Body of pancreas (tissue), 4 donors: ENCODE measurements around the gene AQP6. TPM values are rescaled to one million over a fixed set of nuclear protein-coding genes. Genes with fewer than 3 reads are reported as not detected.

Experiments used
- ATAC-seq: fragments of 150-250 bp; one replicate; pipeline ENCODE4 v1.9.1; 2016
- DNase-seq, 4 donors: peaks; one replicate each; pipeline ENCODE4 v3.0.0-alpha.2; 2019
- H3K27ac ChIP-seq, 4 donors: fragments of 200-600 bp; sonication (generic); 1 replicate in 3 of 4; 2 replicates in 1 of 4; pipeline versions ENCODE4 v1.5.1 to v1.6.1; 2016 to 2019; ENCODE audit warnings: mild to moderate bottlenecking in 1 of 4, mixed read lengths in 1 of 4, moderate library complexity in 1 of 4
- H3K27me3 ChIP-seq, 2 donors: fragments of 200-600 bp; sonication (generic); one replicate each; pipeline ENCODE4 v1.6.0; 2016; ENCODE audit warnings: mild to moderate bottlenecking in 1 of 2
- H3K36me3 ChIP-seq, 2 donors: fragments of 200-600 bp; sonication (generic); replicated peaks in 1 of 2; 2 replicates each; pipeline ENCODE4 v1.5.1; 2016; ENCODE audit warnings: low read depth in 2 of 2; ENCODE audit not compliant: insufficient read depth in 1 of 2
- H3K4me1 ChIP-seq: fragments of 200-600 bp; sonication (generic); one replicate; pipeline ENCODE4 v1.6.0; 2016
- H3K4me3 ChIP-seq, 2 donors: fragments of 200-600 bp; sonication (generic); 1 replicate in 1 of 2; 2 replicates in 1 of 2; pipeline ENCODE4 v1.5.1; 2016 to 2019
- H3K9me3 ChIP-seq, 3 donors: fragments of 200-600 bp; sonication (generic); 1 replicate in 2 of 3; 2 replicates in 1 of 3; pipeline ENCODE4 v1.5.1; 2016
- POLR2A ChIP-seq, 3 donors: fragments of 450-650 bp; IDR thresholded peaks; one replicate each; pipeline ENCODE4 v1.6.1; 2016; ENCODE audit warnings: antibody characterized with exemption in 3 of 3, mild to moderate bottlenecking in 2 of 3
- WGBS, 2 donors: methylation state at CpG; one replicate each; pipeline ENCODE4 v1.1.5; 2017; 5-methylcytosine and 5-hydroxymethylcytosine counted together
- intact Hi-C: fragments of 100-400 bp; cut with DNase I; formaldehyde crosslinking; loops from one replicate; pipeline ENCODE4 v1.15.1; 2023
- total RNA-seq, 2 donors: library from RNA; depleted of rRNA; stranded (reverse); fragments of >200 nt; gene quantifications; one replicate each; pipeline ENCODE4 v1.1.0, GENCODE V29; 2016
- TF ChIP-seq, protein P1 (sequence below), 7 experiments: fragments of 450-650 bp in 4 of 7; fragments of 200-600 bp in 3 of 7; sonication (generic) in 3 of 7; IDR thresholded peaks; one replicate each; pipeline ENCODE4 v1.5.1; 2016 to 2019; ENCODE audit warnings: antibody characterized with exemption in 7 of 7

The AQP6 gene
- total RNA-seq, 2 donors from 2014 or later, result not detected

DNA sequence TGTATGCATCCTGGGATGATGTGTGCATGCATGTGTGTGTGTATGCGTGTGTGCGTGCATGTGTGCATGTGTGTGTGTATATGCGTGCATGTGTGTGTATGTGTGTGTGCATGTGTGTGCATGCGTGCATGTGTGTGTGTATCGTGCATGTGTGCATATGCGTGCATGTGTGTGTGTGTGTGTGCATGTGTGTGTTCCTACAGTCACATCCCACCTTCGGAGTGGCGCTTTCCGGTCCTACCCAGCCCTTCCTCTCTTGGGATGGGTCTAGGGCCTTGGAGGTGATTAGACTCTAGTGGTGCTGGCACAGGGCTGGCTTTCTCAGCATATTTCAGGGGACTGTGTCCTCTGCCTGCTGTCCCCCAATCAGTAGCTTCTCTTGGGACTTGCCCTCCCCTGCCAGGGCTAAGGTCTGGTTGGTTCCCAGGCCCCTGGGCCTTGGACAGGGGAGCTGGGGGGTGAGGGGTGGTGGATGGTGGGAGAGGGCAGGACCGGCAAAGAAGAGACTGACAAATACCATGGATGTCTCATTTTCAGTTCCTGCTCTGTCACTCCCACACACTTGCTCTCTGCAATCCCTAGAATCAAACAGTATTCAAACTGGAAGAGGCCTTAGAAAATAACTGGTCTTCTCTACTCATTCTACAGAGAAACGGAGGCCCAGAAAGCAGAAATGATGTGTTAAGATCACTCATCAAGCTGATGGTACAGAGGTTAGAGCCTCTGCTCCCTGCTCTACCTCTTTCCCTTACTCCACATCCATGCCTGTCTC lies 47.1 kb upstream of the AQP6 start:
- no peaks in the 10 kb centered on the region for H3K27me3 ChIP-seq
- TF ChIP-seq, protein P1, sequence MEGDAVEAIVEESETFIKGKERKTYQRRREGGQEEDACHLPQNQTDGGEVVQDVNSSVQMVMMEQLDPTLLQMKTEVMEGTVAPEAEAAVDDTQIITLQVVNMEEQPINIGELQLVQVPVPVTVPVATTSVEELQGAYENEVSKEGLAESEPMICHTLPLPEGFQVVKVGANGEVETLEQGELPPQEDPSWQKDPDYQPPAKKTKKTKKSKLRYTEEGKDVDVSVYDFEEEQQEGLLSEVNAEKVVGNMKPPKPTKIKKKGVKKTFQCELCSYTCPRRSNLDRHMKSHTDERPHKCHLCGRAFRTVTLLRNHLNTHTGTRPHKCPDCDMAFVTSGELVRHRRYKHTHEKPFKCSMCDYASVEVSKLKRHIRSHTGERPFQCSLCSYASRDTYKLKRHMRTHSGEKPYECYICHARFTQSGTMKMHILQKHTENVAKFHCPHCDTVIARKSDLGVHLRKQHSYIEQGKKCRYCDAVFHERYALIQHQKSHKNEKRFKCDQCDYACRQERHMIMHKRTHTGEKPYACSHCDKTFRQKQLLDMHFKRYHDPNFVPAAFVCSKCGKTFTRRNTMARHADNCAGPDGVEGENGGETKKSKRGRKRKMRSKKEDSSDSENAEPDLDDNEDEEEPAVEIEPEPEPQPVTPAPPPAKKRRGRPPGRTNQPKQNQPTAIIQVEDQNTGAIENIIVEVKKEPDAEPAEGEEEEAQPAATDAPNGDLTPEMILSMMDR (IDR thresholded peaks at IDR 0.05), result no peak
- no peak for TF ChIP-seq POLR2A (IDR thresholded peaks at IDR 0.05)
- H3K9me3 ChIP-seq, result no peaks in the 10 kb centered on the region
- ATAC-seq (no peak), DNase-seq (no peak)
- H3K4me3 ChIP-seq, result no peak overlapping the region
- H3K27ac ChIP-seq, result no peak overlapping the region
- peaks cover 10% of the 10 kb centered on the region for H3K4me1 ChIP-seq
- 79 to 90% methylated on average over 10 to 11 of the region's 11 CpGs for WGBS, 2 donors
- H3K36me3 ChIP-seq, result no peaks in the 10 kb centered on the region
- intact Hi-C loops, result no loop called here

DNA sequence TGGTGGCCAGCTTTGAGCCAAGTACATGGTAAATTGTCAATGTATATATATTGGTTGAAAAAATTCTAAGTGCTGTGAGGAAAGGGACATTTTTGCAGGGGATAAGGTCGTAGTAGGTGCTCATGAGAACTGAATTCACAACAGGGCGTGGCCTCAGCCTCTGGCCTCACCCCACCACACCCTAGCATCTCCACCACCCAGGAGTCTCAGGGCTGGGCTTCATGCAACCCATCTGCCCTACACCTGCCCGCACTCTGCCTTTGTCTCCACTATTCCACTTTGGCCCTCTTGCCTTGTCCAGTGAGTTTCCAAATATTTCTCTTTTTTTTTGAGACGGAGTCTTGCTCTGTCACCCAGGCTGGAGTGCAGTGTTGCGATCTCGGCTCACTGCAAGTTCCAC lies 44.3 kb upstream of the AQP6 start:
- no peaks in the 10 kb centered on the region for H3K4me1 ChIP-seq
- no peak for TF ChIP-seq POLR2A (IDR thresholded peaks at IDR 0.05)
- TF ChIP-seq, protein P1 (IDR thresholded peaks at IDR 0.05), result no peak
- no peaks in the 10 kb centered on the region for H3K36me3 ChIP-seq
- H3K4me3 ChIP-seq, result no peak overlapping the region
- no peaks in the 10 kb centered on the region for H3K9me3 ChIP-seq
- 88 to 92% methylated on average over 6 of the region's 6 CpGs for WGBS, 2 donors
- no peak for ATAC-seq
- no peaks in the 10 kb centered on the region for H3K27me3 ChIP-seq
- intact Hi-C loops, result no loop called here
- DNase-seq, result no peak
- H3K27ac ChIP-seq, result no peak overlapping the region

DNA sequence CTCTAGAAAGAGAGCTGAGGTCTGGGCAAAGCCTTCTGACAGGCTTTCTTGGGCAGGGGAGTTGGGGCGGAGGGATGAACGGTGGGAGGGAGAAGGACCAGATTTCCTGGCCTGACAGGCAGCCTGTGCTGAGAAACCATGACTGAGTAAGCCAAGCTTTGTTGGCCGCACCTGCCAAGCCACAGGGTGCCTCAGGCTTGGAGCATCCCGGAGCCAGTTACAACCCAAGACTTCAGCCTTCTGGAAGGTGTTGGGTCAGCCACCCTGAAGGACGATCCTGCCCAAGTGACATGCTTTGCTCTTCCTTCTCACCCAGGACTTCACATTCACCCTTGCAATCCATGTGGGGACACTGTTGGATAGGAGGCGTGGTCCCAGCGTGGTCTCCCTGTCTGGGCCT lies 43.2 kb upstream of the AQP6 start:
- H3K27ac ChIP-seq, result no peak overlapping the region
- no peak for ATAC-seq
- no peaks in the 10 kb centered on the region for H3K27me3 ChIP-seq
- WGBS, 2 donors, result 78 to 79% methylated on average over 6 to 7 of the region's 7 CpGs
- TF ChIP-seq, protein P1 (IDR thresholded peaks at IDR 0.05), result no peak
- TF ChIP-seq POLR2A (IDR thresholded peaks at IDR 0.05), result no peak
- no peaks in the 10 kb centered on the region for H3K4me1 ChIP-seq
- intact Hi-C loops, result no loop called here
- no peak for DNase-seq
- H3K9me3 ChIP-seq, result no peaks in the 10 kb centered on the region
- H3K36me3 ChIP-seq, result no peaks in the 10 kb centered on the region
- H3K4me3 ChIP-seq, result no peak overlapping the region

DNA sequence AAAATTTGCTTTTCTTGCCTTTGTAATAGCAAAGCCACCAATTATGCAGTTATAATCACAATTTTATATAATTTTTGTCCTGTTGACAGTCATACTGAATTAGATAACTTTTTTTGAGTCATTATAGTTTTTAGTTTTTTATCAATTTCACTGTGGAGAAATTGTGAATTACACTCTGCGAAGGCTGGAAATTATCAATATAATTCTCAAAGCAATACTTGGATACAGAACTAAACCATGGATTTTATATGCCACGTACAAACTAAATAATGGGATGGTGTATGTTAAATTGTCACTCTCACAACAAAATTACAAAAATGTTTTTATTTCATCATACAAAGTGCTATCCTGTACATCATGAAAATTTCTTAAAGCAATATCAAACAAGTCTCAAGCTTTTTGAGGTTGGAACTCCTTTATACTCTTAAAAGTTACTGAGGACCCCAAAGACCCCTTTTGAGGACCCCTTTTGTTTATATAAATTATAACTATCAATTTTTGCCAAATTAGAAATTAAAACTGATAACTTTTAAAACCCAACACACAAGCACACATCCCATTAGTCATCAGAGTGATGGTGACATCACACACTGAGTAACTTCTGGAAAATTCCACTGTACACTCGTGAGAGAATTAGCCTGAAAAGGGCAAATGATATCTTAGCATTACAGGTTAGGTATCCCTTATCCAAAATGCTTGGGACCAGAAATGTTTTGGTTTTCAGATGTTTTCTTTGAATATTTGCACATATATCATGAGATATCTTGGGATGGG lies 42.0 kb upstream of the AQP6 start:
- Histone ChIP-seq H3K9me3 (no peaks in the 10 kb centered on the region), H3K4me3 (no peak overlapping the region), H3K36me3 (no peaks in the 10 kb centered on the region), H3K4me1 (no peaks in the 10 kb centered on the region), H3K27ac (no peak overlapping the region), H3K27me3 (no peaks in the 10 kb centered on the region)
- DNase-seq (no peak), ATAC-seq (no peak)
- no peak for TF ChIP-seq POLR2A (IDR thresholded peaks at IDR 0.05)
- TF ChIP-seq, protein P1 (IDR thresholded peaks at IDR 0.05), result peak in 1 of 7 experiments; percentile 14
- WGBS, 2 donors, result 49 to 70% methylated on average over 3 of the region's 3 CpGs
- intact Hi-C loops, result no loop called here
